DND-41 (cell line): Measurements from ENCODE around the gene PAPSS2.

ENCODE experiments used
- EZH2 ChIP-seq: IDR thresholded peaks from 3 replicates; pipeline ENCODE4 v1.6.1; 2012; ENCODE audit warnings: borderline replicate concordance, low read depth, mild to moderate bottlenecking, moderate library complexity, low read length, inconsistent platforms; ENCODE audit not compliant: severe bottlenecking
- TF ChIP-seq, protein P1 (sequence below): IDR thresholded peaks from 2 replicates; pipeline ENCODE4 v1.5.1; 2012; ENCODE audit warnings: borderline replicate concordance, low read length, moderate library complexity, mild to moderate bottlenecking; ENCODE audit not compliant: poor library complexity, severe bottlenecking; ENCODE audit errors: extremely low read depth

DNA sequence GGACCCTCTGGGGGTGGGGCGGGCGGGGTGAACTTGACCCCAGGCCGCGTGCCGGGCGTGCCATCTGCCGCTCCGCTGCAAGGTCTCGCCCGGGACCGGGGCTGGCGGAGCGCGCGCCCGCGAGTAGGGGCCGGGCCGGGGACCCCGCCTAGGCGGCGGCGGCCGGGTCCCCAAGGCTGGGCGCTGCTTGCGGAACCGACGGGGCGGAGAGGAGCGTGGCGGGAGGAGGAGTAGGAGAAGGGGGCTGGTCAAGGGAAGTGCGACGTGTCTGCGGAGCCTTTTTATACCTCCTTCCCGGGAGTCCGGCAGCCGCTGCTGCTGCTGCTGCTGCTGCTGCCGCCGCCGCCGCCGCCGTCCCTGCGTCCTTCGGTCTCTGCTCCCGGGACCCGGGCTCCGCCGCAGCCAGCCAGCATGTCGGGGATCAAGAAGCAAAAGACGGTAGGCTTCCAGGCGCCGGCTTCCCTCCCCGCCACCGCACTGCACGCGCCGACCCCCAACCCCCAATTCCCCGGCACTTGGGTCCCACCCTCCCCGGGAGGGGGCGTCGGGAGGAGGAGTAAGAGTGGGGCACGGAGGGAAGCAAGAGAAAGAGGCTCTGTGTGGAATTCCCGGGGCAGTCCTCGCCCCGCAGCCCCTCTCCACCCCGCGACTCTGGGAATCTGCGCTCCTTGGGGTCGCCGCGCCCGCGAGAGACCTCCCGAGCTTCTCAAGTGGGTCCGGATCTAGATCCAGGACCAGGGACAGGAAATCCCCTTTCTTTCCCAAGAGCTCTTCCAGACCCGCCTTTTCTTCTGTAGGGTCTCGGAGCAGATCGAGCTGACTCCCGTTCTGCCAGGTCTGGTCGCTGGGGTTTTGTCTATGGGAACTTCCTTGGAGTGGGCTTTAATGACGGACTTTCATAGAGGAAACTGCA is at the start of gene PAPSS2:
- TF ChIP-seq, protein P1, sequence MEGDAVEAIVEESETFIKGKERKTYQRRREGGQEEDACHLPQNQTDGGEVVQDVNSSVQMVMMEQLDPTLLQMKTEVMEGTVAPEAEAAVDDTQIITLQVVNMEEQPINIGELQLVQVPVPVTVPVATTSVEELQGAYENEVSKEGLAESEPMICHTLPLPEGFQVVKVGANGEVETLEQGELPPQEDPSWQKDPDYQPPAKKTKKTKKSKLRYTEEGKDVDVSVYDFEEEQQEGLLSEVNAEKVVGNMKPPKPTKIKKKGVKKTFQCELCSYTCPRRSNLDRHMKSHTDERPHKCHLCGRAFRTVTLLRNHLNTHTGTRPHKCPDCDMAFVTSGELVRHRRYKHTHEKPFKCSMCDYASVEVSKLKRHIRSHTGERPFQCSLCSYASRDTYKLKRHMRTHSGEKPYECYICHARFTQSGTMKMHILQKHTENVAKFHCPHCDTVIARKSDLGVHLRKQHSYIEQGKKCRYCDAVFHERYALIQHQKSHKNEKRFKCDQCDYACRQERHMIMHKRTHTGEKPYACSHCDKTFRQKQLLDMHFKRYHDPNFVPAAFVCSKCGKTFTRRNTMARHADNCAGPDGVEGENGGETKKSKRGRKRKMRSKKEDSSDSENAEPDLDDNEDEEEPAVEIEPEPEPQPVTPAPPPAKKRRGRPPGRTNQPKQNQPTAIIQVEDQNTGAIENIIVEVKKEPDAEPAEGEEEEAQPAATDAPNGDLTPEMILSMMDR: no peak
- TF ChIP-seq EZH2: no peak
